OCI-LY3 (cell line): ENCODE data around the gene VCAN.
A peak's percentile ranks its signal among the peaks of the same experiment; 100 is the strongest.

Source experiments
- H2AFZ ChIP-seq: fragments of 200-600, 300-600 bp; shearing (Covaris generic); 2 replicates; pipeline ENCODE4 v1.6.0; 2014; ENCODE audit warnings: antibody characterized with exemption, low read depth, low read length
- H3K27ac ChIP-seq: fragments of 200-600, 300-600 bp; sonication (generic); 2 replicates; pipeline ENCODE4 v1.5.1; 2014; ENCODE audit warnings: mild to moderate bottlenecking, low read length, moderate library complexity, mixed read lengths
- H3K27me3 ChIP-seq: fragments of 200-600, 300-600 bp; sonication (generic); 2 replicates; pipeline ENCODE4 v1.6.1; 2014; ENCODE audit warnings: low read depth, low read length, mixed read lengths
- H3K36me3 ChIP-seq: fragments of 200-600, 300-600 bp; sonication (generic); replicated peaks from 2 replicates; pipeline ENCODE3; 2014; ENCODE audit warnings: low read depth, low read length, mixed read lengths
- H3K4me1 ChIP-seq: fragments of 300-600, 200-600 bp; sonication (generic); 2 replicates; pipeline ENCODE4 v1.6.1; 2014; ENCODE audit warnings: low read length, mixed read lengths
- H3K4me2 ChIP-seq: fragments of 200-600, 300-600 bp; sonication (generic); 2 replicates; pipeline ENCODE4 v1.6.1; 2014; ENCODE audit warnings: low read length, mixed read lengths
- H3K4me3 ChIP-seq: fragments of 300-600, 200-600 bp; sonication (generic); 2 replicates; pipeline ENCODE4 v1.5.1; 2014; ENCODE audit warnings: antibody characterized with exemption, mild to moderate bottlenecking, low read length, moderate library complexity
- H3K79me2 ChIP-seq: fragments of 300-600, 200-600 bp; shearing (Covaris generic); 2 replicates; pipeline ENCODE4 v1.6.1; 2014; ENCODE audit warnings: mild to moderate bottlenecking, low read length, mixed read lengths
- H3K9ac ChIP-seq: fragments of 300-600, 200-600 bp; shearing (Covaris generic); 2 replicates; pipeline ENCODE4 v1.6.0; 2014; ENCODE audit warnings: mild to moderate bottlenecking, low read length, moderate library complexity
- H3K9me3 ChIP-seq: fragments of 200-600, 300-600 bp; shearing (Covaris generic); 2 replicates; pipeline ENCODE4 v1.6.1; 2014; ENCODE audit warnings: low read length, mixed read lengths; ENCODE audit not compliant: insufficient read depth
- H4K20me1 ChIP-seq: fragments of 200-600, 300-600 bp; sonication (generic); 2 replicates; pipeline ENCODE4 v1.6.1; 2016; ENCODE audit warnings: low read length, mixed read lengths; ENCODE audit not compliant: insufficient read depth
- EZH2phosphoT487 ChIP-seq: fragments of 200-600 bp; shearing (Covaris generic); IDR thresholded peaks from 2 replicates; pipeline ENCODE4 v1.6.1; 2018; ENCODE audit warnings: antibody characterized with exemption, mixed run types, low read depth
- TF ChIP-seq, protein P1 (sequence below): fragments of 200-600, 300-600 bp; sonication (generic); IDR thresholded peaks from 2 replicates; pipeline ENCODE4 v1.5.1; 2014; ENCODE audit warnings: antibody characterized with exemption, low read length, low read depth

The VCAN gene

DNA sequence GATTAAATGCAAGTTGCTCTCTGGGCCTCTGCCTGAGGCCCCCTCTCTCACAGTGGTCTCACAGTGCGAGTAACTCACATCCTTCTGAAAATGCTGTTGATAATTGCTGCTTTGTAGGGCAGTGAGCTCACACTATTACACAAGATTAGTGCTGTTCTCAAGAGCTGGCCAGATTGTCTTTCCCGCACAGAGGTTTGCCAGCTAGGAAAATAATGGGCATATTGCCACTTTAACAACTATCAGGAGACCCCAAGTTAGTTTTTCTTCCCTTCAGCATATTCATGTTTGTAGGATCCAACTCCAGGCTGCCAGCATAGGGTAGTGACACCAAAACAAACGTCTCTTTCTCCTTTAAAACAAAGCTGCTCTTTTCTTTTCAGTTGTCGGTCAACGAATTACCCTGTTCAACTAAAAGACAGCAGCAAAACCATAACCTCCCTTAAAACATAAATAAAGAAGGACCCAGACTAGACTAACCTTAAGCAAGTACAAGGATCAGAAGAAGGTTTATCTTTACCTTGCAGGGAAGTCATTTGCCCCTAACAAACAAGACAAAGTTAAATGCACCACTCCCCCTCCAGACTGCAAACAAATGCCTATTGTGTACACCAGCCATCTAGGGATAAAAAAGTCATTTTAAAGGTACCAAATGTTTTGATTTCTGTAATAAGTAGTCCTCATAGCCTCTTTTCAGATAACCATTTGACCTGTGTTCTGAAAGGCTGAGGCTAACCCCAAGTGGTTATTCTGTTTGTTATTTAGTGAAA lies 91.4 kb downstream of the VCAN start:
- Histone ChIP-seq H3K4me3 (no peak overlapping the region), H3K36me3 (no peaks in the 10 kb centered on the region), H4K20me1 (no peaks in the 10 kb centered on the region), H3K27ac (no peak overlapping the region), H3K4me1 (no peaks in the 10 kb centered on the region), H3K27me3 (no peaks in the 10 kb centered on the region), H2AFZ (no peak overlapping the region), H3K9me3 (no peaks in the 10 kb centered on the region), H3K79me2 (no peaks in the 10 kb centered on the region), H3K9ac (no peak overlapping the region), H3K4me2 (no peak overlapping the region)
- no peak for TF ChIP-seq EZH2phosphoT487
- TF ChIP-seq, protein P1, sequence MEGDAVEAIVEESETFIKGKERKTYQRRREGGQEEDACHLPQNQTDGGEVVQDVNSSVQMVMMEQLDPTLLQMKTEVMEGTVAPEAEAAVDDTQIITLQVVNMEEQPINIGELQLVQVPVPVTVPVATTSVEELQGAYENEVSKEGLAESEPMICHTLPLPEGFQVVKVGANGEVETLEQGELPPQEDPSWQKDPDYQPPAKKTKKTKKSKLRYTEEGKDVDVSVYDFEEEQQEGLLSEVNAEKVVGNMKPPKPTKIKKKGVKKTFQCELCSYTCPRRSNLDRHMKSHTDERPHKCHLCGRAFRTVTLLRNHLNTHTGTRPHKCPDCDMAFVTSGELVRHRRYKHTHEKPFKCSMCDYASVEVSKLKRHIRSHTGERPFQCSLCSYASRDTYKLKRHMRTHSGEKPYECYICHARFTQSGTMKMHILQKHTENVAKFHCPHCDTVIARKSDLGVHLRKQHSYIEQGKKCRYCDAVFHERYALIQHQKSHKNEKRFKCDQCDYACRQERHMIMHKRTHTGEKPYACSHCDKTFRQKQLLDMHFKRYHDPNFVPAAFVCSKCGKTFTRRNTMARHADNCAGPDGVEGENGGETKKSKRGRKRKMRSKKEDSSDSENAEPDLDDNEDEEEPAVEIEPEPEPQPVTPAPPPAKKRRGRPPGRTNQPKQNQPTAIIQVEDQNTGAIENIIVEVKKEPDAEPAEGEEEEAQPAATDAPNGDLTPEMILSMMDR = no peak

DNA sequence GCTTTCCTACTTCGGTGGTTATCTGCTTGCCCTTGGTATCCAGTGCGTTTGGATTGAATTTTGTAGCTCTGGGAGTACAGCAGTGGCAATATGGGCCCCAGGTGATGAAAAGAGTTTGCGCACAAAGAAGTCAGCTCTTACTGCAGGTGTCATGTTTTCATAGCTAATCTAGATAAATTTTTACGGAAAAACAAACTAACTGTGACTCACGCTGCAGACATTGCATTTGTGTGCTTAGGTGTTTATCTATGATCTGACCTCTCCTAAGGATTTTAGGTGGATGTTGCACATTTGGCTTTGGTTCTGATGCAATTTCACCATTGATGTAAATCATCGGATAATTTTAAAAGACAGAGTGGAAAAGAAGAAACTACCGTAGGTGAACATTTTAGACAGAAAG lies 92.1 kb downstream of the VCAN start:
- no peak overlapping the region for H2AFZ ChIP-seq
- H3K27me3 ChIP-seq = no peaks in the 10 kb centered on the region
- H3K36me3 ChIP-seq = no peaks in the 10 kb centered on the region
- no peaks in the 10 kb centered on the region for H3K9me3 ChIP-seq
- no peak overlapping the region for H3K4me2 ChIP-seq
- no peaks in the 10 kb centered on the region for H4K20me1 ChIP-seq
- no peak overlapping the region for H3K9ac ChIP-seq
- TF ChIP-seq, protein P1 = no peak
- TF ChIP-seq EZH2phosphoT487 = no peak
- no peaks in the 10 kb centered on the region for H3K4me1 ChIP-seq
- H3K79me2 ChIP-seq = no peaks in the 10 kb centered on the region
- H3K27ac ChIP-seq = no peak overlapping the region
- H3K4me3 ChIP-seq = no peak overlapping the region

DNA sequence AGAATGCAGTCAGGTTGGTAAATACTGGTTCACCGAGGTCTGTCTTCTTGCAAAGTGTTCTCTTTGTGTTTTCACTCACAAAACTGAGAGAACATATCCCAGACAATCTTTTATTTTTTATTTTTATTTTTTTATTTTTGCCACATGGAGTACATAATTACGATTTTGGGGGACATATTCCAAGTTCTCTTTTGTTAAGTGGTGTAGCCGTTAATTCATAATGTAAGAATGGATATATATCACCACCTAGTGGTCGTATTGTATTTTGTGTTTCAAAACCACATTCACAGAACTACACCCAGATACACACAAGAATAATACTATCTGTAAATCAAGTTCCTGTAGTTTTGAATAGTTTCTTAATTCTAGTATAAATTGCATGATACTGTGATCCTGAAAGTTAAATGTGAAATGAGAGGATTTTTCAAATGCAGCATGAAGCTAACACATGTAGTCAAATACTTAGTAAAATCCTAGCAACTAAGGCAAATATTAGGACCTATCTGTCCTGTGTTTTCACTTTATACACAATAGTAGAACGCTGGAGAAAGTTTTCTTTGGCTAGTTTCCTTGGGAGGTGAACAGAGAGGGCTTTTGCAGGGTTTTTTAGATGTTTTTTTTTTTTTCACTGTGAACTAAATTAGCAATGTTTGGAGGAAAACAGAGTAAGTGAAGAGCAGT lies 92.7 kb downstream of the VCAN start:
- Histone ChIP-seq H2AFZ (no peak overlapping the region), H3K4me3 (no peak overlapping the region), H3K9me3 (no peaks in the 10 kb centered on the region), H3K27ac (no peak overlapping the region), H3K9ac (no peak overlapping the region), H3K79me2 (no peaks in the 10 kb centered on the region), H3K27me3 (no peaks in the 10 kb centered on the region), H3K4me1 (no peaks in the 10 kb centered on the region), H3K4me2 (no peak overlapping the region), H4K20me1 (no peaks in the 10 kb centered on the region), H3K36me3 (no peaks in the 10 kb centered on the region)
- TF ChIP-seq, protein P1 = peak; percentile 56
- TF ChIP-seq EZH2phosphoT487 = no peak

DNA sequence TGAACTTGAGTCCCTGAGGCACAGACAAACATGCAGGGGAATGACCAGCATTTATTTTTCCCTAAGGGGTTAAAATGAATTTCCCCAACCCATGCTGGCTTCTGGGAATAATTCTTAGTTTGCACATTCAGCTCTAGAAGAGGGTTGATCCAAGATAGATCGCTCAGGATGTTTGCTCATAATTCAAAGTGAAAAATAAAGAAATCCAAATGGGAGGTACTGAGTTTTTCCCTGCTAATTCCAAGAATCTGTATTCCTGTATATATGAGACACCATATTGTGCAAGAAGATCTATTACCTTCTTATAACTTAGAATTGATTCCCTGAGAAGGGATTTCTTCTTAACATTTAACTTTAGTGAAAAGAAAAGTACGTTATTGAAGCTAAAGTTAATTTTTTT lies 96.2 kb downstream of the VCAN start:
- TF ChIP-seq EZH2phosphoT487 = no peak
- TF ChIP-seq, protein P1 = no peak
- Histone ChIP-seq H3K27me3 (no peaks in the 10 kb centered on the region), H3K9me3 (no peaks in the 10 kb centered on the region), H3K36me3 (no peaks in the 10 kb centered on the region), H4K20me1 (no peaks in the 10 kb centered on the region), H2AFZ (no peak overlapping the region), H3K27ac (no peak overlapping the region), H3K4me2 (no peak overlapping the region), H3K9ac (no peak overlapping the region), H3K79me2 (no peaks in the 10 kb centered on the region), H3K4me1 (no peaks in the 10 kb centered on the region), H3K4me3 (no peak overlapping the region)
